Osteoblast (primary cell): Measurements from ENCODE around the gene DKC1. TPM values are rescaled to one million over a fixed set of nuclear protein-coding genes. Genes with fewer than 3 reads are reported as not detected.

Experiments used
- DNase-seq: peaks from one replicate; pipeline ENCODE4 v3.0.0; 2011; ENCODE audit warnings: low spot score, mixed read lengths; ENCODE audit not compliant: insufficient read length; ENCODE audit errors: missing footprints
- H2AFZ ChIP-seq: 2 replicates; pipeline ENCODE4 v1.6.0; 2011; ENCODE audit warnings: mild to moderate bottlenecking, low read length
- H3K27ac ChIP-seq: 2 replicates; pipeline ENCODE4 v1.5.1; 2011; ENCODE audit warnings: mild to moderate bottlenecking, low read depth, low read length, moderate library complexity
- H3K27me3 ChIP-seq: 2 replicates; pipeline ENCODE4 v1.6.0; 2012; ENCODE audit warnings: mild to moderate bottlenecking, control low read depth, inconsistent platforms, low read length, moderate library complexity; ENCODE audit not compliant: insufficient read depth
- H3K36me3 ChIP-seq: 2 replicates; pipeline ENCODE4 v1.5.1; 2011; ENCODE audit warnings: mild to moderate bottlenecking, low read length, control low read depth, moderate library complexity; ENCODE audit not compliant: insufficient read depth
- H3K4me1 ChIP-seq: 2 replicates; pipeline ENCODE4 v1.5.1; 2011; ENCODE audit warnings: mild to moderate bottlenecking, low read length, control low read depth, moderate library complexity; ENCODE audit not compliant: insufficient read depth
- H3K4me2 ChIP-seq: 2 replicates; pipeline ENCODE4 v1.6.0; 2011; ENCODE audit warnings: mild to moderate bottlenecking, low read length; ENCODE audit not compliant: insufficient read depth
- H3K4me3 ChIP-seq: fragments of 200-600 bp; sonication (generic); 3 replicates; pipeline ENCODE4 v1.5.1; 2012; ENCODE audit warnings: mild to moderate bottlenecking, low read length, inconsistent platforms; ENCODE audit not compliant: insufficient read depth
- H3K79me2 ChIP-seq: 2 replicates; pipeline ENCODE4 v1.6.0; 2012; ENCODE audit warnings: mild to moderate bottlenecking, low read length, control low read depth, inconsistent platforms; ENCODE audit not compliant: insufficient read depth
- H3K9me3 ChIP-seq: 2 replicates; pipeline ENCODE4 v1.5.1; 2011; ENCODE audit warnings: low read depth, low read length, control low read depth
- H4K20me1 ChIP-seq: 2 replicates; pipeline ENCODE4 v1.6.0; 2012; ENCODE audit warnings: mild to moderate bottlenecking, low read length, control low read depth; ENCODE audit not compliant: insufficient read depth
- CTCF ChIP-seq: IDR thresholded peaks from 2 replicates; pipeline ENCODE4 v1.5.1; 2011; ENCODE audit warnings: mild to moderate bottlenecking, low read depth, low read length, moderate library complexity; ENCODE audit errors: extremely low read depth
- total RNA-seq: library from RNA; depleted of rRNA; stranded (reverse); fragments of >200 nt; gene quantifications from 2 replicates; pipeline ENCODE4 v1.2.3, GENCODE V29; 2012

Gene DKC1
- total RNA-seq, 1 donor, result 30.8 TPM

- Histone ChIP-seq H3K4me2 (no peak overlapping the region), H3K36me3 (no peaks in the 10 kb centered on the region), H3K4me3 (no peak overlapping the region), H3K4me1 (peaks cover 21% of the 10 kb centered on the region), H2AFZ (no peak overlapping the region), H3K79me2 (no peaks in the 10 kb centered on the region), H3K27ac (no peak overlapping the region), H3K9me3 (peaks cover 2% of the 10 kb centered on the region), H3K27me3 (no peaks in the 10 kb centered on the region), H4K20me1 (no peaks in the 10 kb centered on the region)
- DNase-seq, result no peak
- no peak for TF ChIP-seq CTCF
Observed at GRCh38 chrX:154718616-154719015, 44.0 kb upstream of the DKC1 start.

- no peak overlapping the region for H2AFZ ChIP-seq
- DNase-seq, result peak; percentile 79
- no peak for TF ChIP-seq CTCF
- H3K27me3 ChIP-seq, result no peaks in the 10 kb centered on the region
- no peak overlapping the region for H3K4me3 ChIP-seq
- H3K4me2 ChIP-seq, result peak overlapping the region; percentile 26
- peaks cover 2% of the 10 kb centered on the region for H3K9me3 ChIP-seq
- H3K27ac ChIP-seq, result peak overlapping the region; percentile 22
- peaks cover 21% of the 10 kb centered on the region for H3K4me1 ChIP-seq
- no peaks in the 10 kb centered on the region for H4K20me1 ChIP-seq
- H3K79me2 ChIP-seq, result no peaks in the 10 kb centered on the region
- no peaks in the 10 kb centered on the region for H3K36me3 ChIP-seq
Observed at GRCh38 chrX:154719132-154719675, 43.5 kb upstream of the DKC1 start.

GRCh38 chrX:154720067-154720466 is 42.6 kb upstream of the DKC1 start:
- no peak for DNase-seq
- no peak overlapping the region for H3K27ac ChIP-seq
- no peaks in the 10 kb centered on the region for H4K20me1 ChIP-seq

GRCh38 chrX:154721155-154721554 is 41.5 kb upstream of the DKC1 start:
- Histone ChIP-seq H3K79me2 (no peaks in the 10 kb centered on the region), H3K36me3 (no peaks in the 10 kb centered on the region), H3K4me1 (peaks cover 21% of the 10 kb centered on the region), H3K27ac (no peak overlapping the region), H4K20me1 (no peaks in the 10 kb centered on the region), H3K27me3 (no peaks in the 10 kb centered on the region), H3K9me3 (peaks cover 2% of the 10 kb centered on the region), H3K4me3 (no peak overlapping the region), H2AFZ (no peak overlapping the region), H3K4me2 (no peak overlapping the region)
- no peak for TF ChIP-seq CTCF
- DNase-seq, result no peak

More at GRCh38 chrX:154720067-154720466, 42.6 kb upstream of the DKC1 start:
- H3K4me1 ChIP-seq, result peaks cover 21% of the 10 kb centered on the region
- TF ChIP-seq CTCF, result no peak
- no peaks in the 10 kb centered on the region for H3K27me3 ChIP-seq
- no peaks in the 10 kb centered on the region for H3K79me2 ChIP-seq
- H2AFZ ChIP-seq, result no peak overlapping the region
- H3K36me3 ChIP-seq, result no peaks in the 10 kb centered on the region
- H3K4me2 ChIP-seq, result no peak overlapping the region
- H3K9me3 ChIP-seq, result peaks cover 2% of the 10 kb centered on the region
- no peak overlapping the region for H3K4me3 ChIP-seq
